Measurements from ENCODE around the gene TMC8. TPM values are rescaled to one million over a fixed set of nuclear protein-coding genes. Genes with fewer than 3 reads are reported as not detected.

Gene TMC8
- polyA plus RNA-seq, 3 donors = 13.3 to 151 (median 15.1) TPM

- H3K4me1 Mint-ChIP-seq = peaks cover 37% of the 10 kb centered on the region
- peak within 1 kb of the TSS; percentile 78 to 95 for H3K4me3 Mint-ChIP-seq
- H3K36me3 Mint-ChIP-seq = peaks cover 16 to 41% of the 10 kb centered on the region in 2 donors
- Histone ChIP-seq H3K36me3 (replicated peaks in 1 of 2; ENCODE audit: control insufficient read depth in 1 of 2, insufficient read depth in 2 of 2, low read length in 2 of 2) (peaks cover 2 to 11% of the 10 kb centered on the region in 2 donors), H3K9ac (ENCODE audit: insufficient read depth, low read length, poor library complexity, severe bottlenecking) (no peak within 1 kb of the TSS), H4K20me1 (ENCODE audit: insufficient read depth, low read length) (no peaks in the 10 kb centered on the region), H3K4me3 (replicated peaks in 1 of 3; ENCODE audit: low read depth in 2 of 3, low read length in 3 of 3) (peak within 1 kb of the TSS; percentile 51 to 84 (median 66)), H3K27me3 (ENCODE audit: control insufficient read depth in 2 of 2, insufficient read depth in 2 of 2, low read length in 2 of 2) (no peaks in the 10 kb centered on the region), H3K27ac (ENCODE audit: low read depth in 1 of 2, low read length in 2 of 2) (peak within 1 kb of the TSS in 1 of 2 donors; percentile 67), H3K9me3 (replicated peaks in 1 of 2; ENCODE audit: control insufficient read depth in 1 of 2, insufficient read depth in 1 of 2, low read length in 2 of 2) (no peaks in the 10 kb centered on the region), H3K4me1 (ENCODE audit: control insufficient read depth in 1 of 2, insufficient read depth in 2 of 2, low read length in 2 of 2) (peaks cover 33 to 44% of the 10 kb centered on the region in 2 donors), H2AFZ (ENCODE audit: insufficient read depth, low read depth, low read length, poor library complexity, severe bottlenecking) (peak within 1 kb of the TSS; percentile 83), H3K79me2 (ENCODE audit: insufficient read depth, low read length) (peaks cover 46% of the 10 kb centered on the region), H3K4me2 (replicated peaks; ENCODE audit: extremely low read depth, low read length, poor library complexity, severe bottlenecking) (peak within 1 kb of the TSS; percentile 98)
- H3K27ac Mint-ChIP-seq = peak within 1 kb of the TSS; percentile 69 to 90 (median 87)
- intact Hi-C loops (cut with micrococcal nuclease) = loop anchor here (1.0 to 5.0 kb wide), 2 partner anchors 45 to 47 kb away; no protein-coding TSS in a partner anchor
- peak; percentile 94 for DNase-seq
- peaks cover 0 to 3% (median 0%) of the 10 kb centered on the region in 7 donors for H3K9me3 Mint-ChIP-seq
- H3K27me3 Mint-ChIP-seq (ENCODE audit: low read depth in 3 of 3) = peaks cover 0 to 2% (median 0%) of the 10 kb centered on the region in 3 donors
- under 1% methylated on average over 51 of the region's 57 CpGs for WGBS (ENCODE audit: insufficient coverage)
- TF ChIP-seq CTCF (IDR thresholded peaks at IDR 0.05) = peak; percentile 44
These were observed 56.4 kb downstream of the TMC8 start, which contains the start of the genes AFMID and TK1 for GRCh38 chr17:78186692-78187595. Gene AFMID, plus strand, starts transcription at chr17:78187362. Its CDS starts 9 bp downstream, at chr17:78187371. Gene TK1, minus strand, starts transcription at chr17:78187052. Its CDS starts 58 bp downstream, at chr17:78186994.

Other genes starting within 250 kb of the TMC8 start
- under 1 TPM; 0.38 to 0.80 (median 0.46) TPM for gene TNRC6C, start 172.1 kb upstream of the TMC8 start, polyA plus RNA-seq
- 100 to 1,000 TPM in 1 of 3 donors, 10 to 100 TPM in 2; 60.1 to 107 (median 79.2) TPM for gene TMC6, start 2.0 kb upstream of the TMC8 start, polyA plus RNA-seq
- gene C17orf99, start 15.6 kb downstream of the TMC8 start, polyA plus RNA-seq = not detected
- 100 to 1,000 TPM; 270 to 402 (median 350) TPM for gene SYNGR2, start 37.8 kb downstream of the TMC8 start, polyA plus RNA-seq
- 1 to 10 TPM in 2 of 3 donors, under 1 TPM in 1; 0.67 to 2.0 (median 1.4) TPM for gene TK1, start 56.3 kb downstream of the TMC8 start, polyA plus RNA-seq
- 10 to 100 TPM in 2 of 3 donors, 1 to 10 TPM in 1; 7.1 to 45.7 (median 14.2) TPM for gene AFMID, start 56.6 kb downstream of the TMC8 start, polyA plus RNA-seq
- under 1 TPM in 1 of 3 donors, not detected in 2; 0.20 TPM for gene BIRC5, start 83.5 kb downstream of the TMC8 start, polyA plus RNA-seq
- gene TMEM235, start 100.9 kb downstream of the TMC8 start, polyA plus RNA-seq = not detected
- 100 to 1,000 TPM; 123 to 441 (median 144) TPM for gene SOCS3, start 229.3 kb downstream of the TMC8 start, polyA plus RNA-seq
- 10 to 100 TPM; 26.0 to 87.1 (median 28.0) TPM for gene PGS1, start 247.9 kb downstream of the TMC8 start, polyA plus RNA-seq